Large intestine (tissue), 3 donors: Measurements from ENCODE around the gene GNLY. TPM values are rescaled to one million over a fixed set of nuclear protein-coding genes. Genes with fewer than 3 reads are reported as not detected.

Experiments
- DNase-seq, 2 donors: peaks; one replicate each; pipeline versions ENCODE4 v3.0.0 to v3.0.0-alpha.2; 2013
- H3K27ac ChIP-seq: one replicate; pipeline ENCODE4 v1.5.1; 2013; ENCODE audit warnings: low read length
- H3K27me3 ChIP-seq: 2 replicates; pipeline ENCODE4 v1.6.1; 2013; ENCODE audit warnings: low read length; ENCODE audit not compliant: control insufficient read depth, insufficient read depth
- H3K36me3 ChIP-seq: 2 replicates; pipeline ENCODE4 v1.6.1; 2013; ENCODE audit warnings: low read length; ENCODE audit not compliant: control insufficient read depth, insufficient read depth
- H3K4me1 ChIP-seq: one replicate; pipeline ENCODE4 v1.6.1; 2013; ENCODE audit warnings: low read length; ENCODE audit not compliant: control insufficient read depth, insufficient read depth
- H3K4me3 ChIP-seq: one replicate; pipeline ENCODE4 v1.5.1; 2013; ENCODE audit warnings: low read length
- H3K9me3 ChIP-seq: one replicate; pipeline ENCODE4 v1.6.1; 2013; ENCODE audit warnings: mild to moderate bottlenecking, low read depth, low read length, moderate library complexity; ENCODE audit not compliant: control insufficient read depth
- WGBS: methylation state at CpG from one replicate; pipeline ENCODE4 v1.1.5; 2013; ENCODE audit warnings: low lambda C conversion rate; ENCODE audit not compliant: insufficient coverage; 5-methylcytosine and 5-hydroxymethylcytosine counted together
- polyA plus RNA-seq: library from polyadenylated mRNA; unstranded; fragments of 120-200 nt; gene quantifications from one replicate; pipeline ENCODE4 v1.2.1, GENCODE V29; 2013

Gene GNLY
- polyA plus RNA-seq, 1 donor, result 13.1 TPM

DNA sequence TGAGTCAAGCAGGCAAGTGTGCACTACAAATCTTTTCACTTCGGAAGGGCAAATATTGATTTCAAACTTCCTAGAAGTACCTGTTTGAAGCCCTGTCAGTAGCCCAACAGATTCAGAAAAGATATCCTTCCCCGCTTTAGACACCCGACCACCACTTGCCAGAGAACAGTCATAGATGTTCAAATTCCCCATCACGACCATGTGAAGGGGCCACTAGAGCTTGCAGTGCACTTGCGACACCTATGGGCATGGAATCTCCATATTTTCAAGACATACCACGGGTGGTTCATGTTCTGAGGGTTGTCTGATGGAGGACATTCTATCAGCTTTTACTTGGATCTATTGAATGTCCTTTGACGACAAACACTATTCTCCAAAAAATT is 23.8 kb downstream of the GNLY start:
- WGBS, result 83% methylated on average over 1 of the region's 7 CpGs
- H3K4me1 ChIP-seq, result peaks cover 5% of the 10 kb centered on the region
- H3K27me3 ChIP-seq, result peaks cover 3% of the 10 kb centered on the region
- H3K36me3 ChIP-seq, result no peaks in the 10 kb centered on the region
- H3K9me3 ChIP-seq, result no peaks in the 10 kb centered on the region
- no peak overlapping the region for H3K4me3 ChIP-seq
- no peak overlapping the region for H3K27ac ChIP-seq
- no peak for DNase-seq

GRCh38 chr2:85718885-85719492 is 24.8 kb downstream of the GNLY start:
- peak; percentile 58 to 82 for DNase-seq
- 20% methylated on average over 1 of the region's 10 CpGs for WGBS
- H3K4me1 ChIP-seq, result peaks cover 5% of the 10 kb centered on the region
- H3K27ac ChIP-seq, result no peak overlapping the region
- no peaks in the 10 kb centered on the region for H3K36me3 ChIP-seq
- no peak overlapping the region for H3K4me3 ChIP-seq
- no peaks in the 10 kb centered on the region for H3K9me3 ChIP-seq
- H3K27me3 ChIP-seq, result peaks cover 3% of the 10 kb centered on the region

GRCh38 chr2:85719609-85720240 is 25.6 kb downstream of the GNLY start:
- H3K4me1 ChIP-seq, result peaks cover 5% of the 10 kb centered on the region
- no peaks in the 10 kb centered on the region for H3K9me3 ChIP-seq
- WGBS, result no CpG with 5 or more reads among the region's 6 CpGs
- H3K27me3 ChIP-seq, result peaks cover 3% of the 10 kb centered on the region
- DNase-seq, result no peak
- no peak overlapping the region for H3K27ac ChIP-seq
- no peak overlapping the region for H3K4me3 ChIP-seq
- H3K36me3 ChIP-seq, result no peaks in the 10 kb centered on the region

DNA sequence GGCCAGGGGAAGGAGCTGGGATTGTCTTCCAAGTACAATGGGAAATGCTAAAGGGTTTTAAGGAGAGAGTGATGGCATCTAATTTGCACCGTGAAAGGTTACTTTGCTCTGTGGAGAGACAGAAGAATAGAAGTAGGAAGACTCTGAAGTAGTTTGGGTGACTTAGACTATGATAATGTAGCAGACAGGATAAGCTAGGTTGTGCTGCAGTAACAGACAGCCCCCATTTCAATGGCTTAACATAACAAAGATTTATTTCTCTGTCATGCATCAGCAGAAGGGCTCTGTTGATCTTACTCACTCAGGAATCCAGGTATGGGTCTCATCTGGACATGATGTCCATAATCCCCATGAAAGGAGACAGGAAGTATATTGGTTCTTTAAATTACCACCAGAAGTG is 26.4 kb downstream of the GNLY start:
- DNase-seq, result no peak
- WGBS, result no CpG with 5 or more reads among the region's 1 CpG
- Histone ChIP-seq H3K4me1 (peaks cover 5% of the 10 kb centered on the region), H3K4me3 (no peak overlapping the region), H3K36me3 (no peaks in the 10 kb centered on the region), H3K9me3 (no peaks in the 10 kb centered on the region), H3K27me3 (peaks cover 3% of the 10 kb centered on the region), H3K27ac (no peak overlapping the region)

GRCh38 chr2:85721641-85722040 is 27.5 kb downstream of the GNLY start:
- Histone ChIP-seq H3K4me3 (no peak overlapping the region), H3K36me3 (no peaks in the 10 kb centered on the region), H3K9me3 (no peaks in the 10 kb centered on the region), H3K27ac (no peak overlapping the region), H3K4me1 (peaks cover 5% of the 10 kb centered on the region), H3K27me3 (no peaks in the 10 kb centered on the region)
- WGBS, result 71% methylated on average over 1 of the region's 4 CpGs
- DNase-seq, result no peak

DNA sequence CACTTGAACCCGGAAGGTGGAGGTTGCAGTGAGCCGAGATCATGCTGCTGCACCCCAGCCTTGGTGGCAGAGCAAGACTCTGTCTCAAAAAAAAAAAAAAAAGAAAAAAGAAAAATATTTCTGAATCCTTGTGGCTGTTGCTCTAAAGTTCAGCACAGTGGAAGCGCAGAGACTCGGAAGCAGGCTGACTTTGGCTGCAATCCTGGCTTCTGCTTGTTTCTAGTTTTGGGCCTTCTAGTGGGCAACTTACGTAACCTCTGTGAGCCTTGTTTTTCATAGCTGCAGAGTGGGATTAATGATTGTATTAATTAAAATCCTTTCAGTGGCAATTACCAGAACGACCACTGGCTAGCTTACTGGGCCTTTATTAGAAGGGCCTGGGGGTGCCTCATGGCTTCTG is 28.4 kb downstream of the GNLY start:
- no CpG with 5 or more reads among the region's 6 CpGs for whole genome bisulfite sequencing
- DNase-seq, result no peak
- no peaks in the 10 kb centered on the region for H3K27me3 ChIP-seq
- H3K27ac ChIP-seq, result no peak overlapping the region
- H3K4me3 ChIP-seq, result no peak overlapping the region
- peaks cover 5% of the 10 kb centered on the region for H3K4me1 ChIP-seq
- H3K36me3 ChIP-seq, result no peaks in the 10 kb centered on the region
- H3K9me3 ChIP-seq, result no peaks in the 10 kb centered on the region

- Histone ChIP-seq H3K4me3 (no peak overlapping the region), H3K27ac (no peak overlapping the region), H3K4me1 (peaks cover 5% of the 10 kb centered on the region), H3K36me3 (no peaks in the 10 kb centered on the region), H3K27me3 (peaks cover 6% of the 10 kb centered on the region), H3K9me3 (no peaks in the 10 kb centered on the region)
- DNase-seq, result no peak
- no CpG with 5 or more reads among the region's 2 CpGs for WGBS
These were observed 29.7 kb downstream of the GNLY start for GRCh38 chr2:85723707-85724360.

- WGBS, result no CpG with 5 or more reads among the region's 5 CpGs
- no peaks in the 10 kb centered on the region for H3K4me1 ChIP-seq
- DNase-seq, result no peak
These were observed 30.6 kb downstream of the GNLY start for GRCh38 chr2:85724731-85725181.

GRCh38 chr2:85725451-85725850 is 31.3 kb downstream of the GNLY start:
- no peak for DNase-seq
- Histone ChIP-seq H3K27ac (no peak overlapping the region), H3K9me3 (no peaks in the 10 kb centered on the region), H3K36me3 (no peaks in the 10 kb centered on the region), H3K4me3 (no peak overlapping the region), H3K4me1 (no peaks in the 10 kb centered on the region), H3K27me3 (peaks cover 6% of the 10 kb centered on the region)
- WGBS, result 33% methylated on average over 1 of the region's 2 CpGs

More at GRCh38 chr2:85724731-85725181, 30.6 kb downstream of the GNLY start:
- H3K9me3 ChIP-seq, result no peaks in the 10 kb centered on the region
- H3K4me3 ChIP-seq, result no peak overlapping the region
- no peak overlapping the region for H3K27ac ChIP-seq
- no peaks in the 10 kb centered on the region for H3K36me3 ChIP-seq
- peaks cover 6% of the 10 kb centered on the region for H3K27me3 ChIP-seq

- Histone ChIP-seq H3K27ac (no peak overlapping the region), H3K9me3 (no peaks in the 10 kb centered on the region), H3K4me3 (no peak overlapping the region), H3K27me3 (peaks cover 6% of the 10 kb centered on the region), H3K36me3 (no peaks in the 10 kb centered on the region), H3K4me1 (no peaks in the 10 kb centered on the region)
- no CpG with 5 or more reads among the region's 10 CpGs for WGBS
- no peak for DNase-seq
These were observed 33.6 kb downstream of the GNLY start for GRCh38 chr2:85727798-85728197.
